GM19468 (cell line): ENCODE measurements around the gene ADAMTS12.
"Not testable (repeated sequence)": the region's sequence is repeated elsewhere in the genome, so short reads cannot be mapped to it uniquely, and the experiment has no call there.

Experiments
- ATAC-seq: cut with Tn5 transposase; IDR thresholded peaks from one replicate; pipeline ENCODE4 v1.9.1; 2021; ENCODE audit warnings: mild to moderate bottlenecking, moderate library complexity, moderate number of reproducible peaks; ENCODE audit not compliant: unreplicated experiment; ENCODE audit errors: extremely low read depth

ADAMTS12 gene

DNA sequence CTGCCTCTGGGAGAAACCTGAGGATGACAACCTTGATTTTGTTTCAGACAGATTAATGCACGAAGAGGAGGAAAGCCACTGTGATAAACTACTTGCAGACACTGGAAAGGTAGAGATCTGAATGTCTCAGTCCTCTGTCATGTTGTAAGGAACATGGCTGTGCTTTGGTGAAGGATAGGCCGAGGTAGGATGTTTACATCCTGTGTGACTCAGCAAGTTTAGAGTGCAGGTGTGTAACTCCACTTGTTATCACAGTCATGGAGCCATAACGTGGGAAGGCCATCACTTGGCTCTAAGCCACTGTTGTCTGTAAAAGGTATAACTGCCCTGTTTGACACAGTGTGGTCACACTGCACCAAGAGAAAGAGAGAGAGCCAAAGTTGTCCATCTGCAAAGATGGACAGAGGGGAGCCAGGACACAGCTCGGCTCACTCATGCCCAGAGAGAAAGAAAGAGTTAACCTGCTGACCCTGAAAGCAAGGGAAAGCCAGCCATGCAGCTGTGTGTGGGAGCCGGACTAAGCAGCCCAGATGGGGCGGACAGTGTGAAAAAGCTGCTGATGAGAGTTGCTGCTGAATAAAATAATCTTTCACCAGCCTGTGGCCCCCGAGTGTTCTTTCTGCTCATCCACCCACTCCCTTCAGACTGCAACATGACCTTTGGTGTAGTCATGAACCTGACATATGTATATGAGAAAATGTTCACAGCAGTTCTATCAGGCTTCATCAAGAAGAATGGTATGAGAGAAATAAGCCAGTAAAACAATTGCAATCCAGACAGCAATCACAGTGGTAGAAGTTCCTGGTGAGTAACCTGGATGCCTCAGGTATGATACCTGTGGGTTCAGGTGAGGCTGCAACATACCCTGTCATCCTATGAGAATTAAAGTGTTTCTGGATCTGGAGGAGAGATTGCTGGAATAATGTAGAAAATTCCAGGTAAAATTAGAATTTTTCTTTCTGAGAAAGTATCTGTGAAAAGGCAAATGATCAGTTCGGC, 335.2 kb downstream of the ADAMTS12 start:
- no peak for ATAC-seq

GRCh38 chr5:33549982-33550567, 341.7 kb downstream of the ADAMTS12 start:
- ATAC-seq, result no peak

GRCh38 chr5:33539790-33540189, 352.0 kb downstream of the ADAMTS12 start:
- ATAC-seq, result not testable (repeated sequence)

DNA sequence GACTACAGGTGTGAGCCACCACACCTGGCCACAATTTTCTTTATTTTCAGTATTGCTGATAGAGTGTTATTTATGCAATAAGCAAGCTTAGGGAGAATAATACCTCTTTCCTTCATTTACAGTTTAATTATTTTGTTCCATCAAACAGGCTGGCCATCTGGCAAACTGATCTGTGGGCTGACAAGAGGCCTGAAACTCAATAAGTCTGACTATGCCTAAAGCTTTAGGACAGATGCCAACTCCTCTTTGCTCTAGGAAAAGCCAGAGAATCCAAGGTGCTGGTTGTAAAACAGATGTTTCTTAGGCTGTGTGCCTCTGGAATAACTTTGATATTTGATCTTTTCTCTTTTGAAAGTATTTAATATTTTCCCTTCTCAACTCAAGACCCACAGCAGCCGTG, 352.6 kb downstream of the ADAMTS12 start:
- ATAC-seq, result no peak

- no peak for ATAC-seq
Measured at GRCh38 chr5:33538201-33538600, 353.6 kb downstream of the ADAMTS12 start.

DNA sequence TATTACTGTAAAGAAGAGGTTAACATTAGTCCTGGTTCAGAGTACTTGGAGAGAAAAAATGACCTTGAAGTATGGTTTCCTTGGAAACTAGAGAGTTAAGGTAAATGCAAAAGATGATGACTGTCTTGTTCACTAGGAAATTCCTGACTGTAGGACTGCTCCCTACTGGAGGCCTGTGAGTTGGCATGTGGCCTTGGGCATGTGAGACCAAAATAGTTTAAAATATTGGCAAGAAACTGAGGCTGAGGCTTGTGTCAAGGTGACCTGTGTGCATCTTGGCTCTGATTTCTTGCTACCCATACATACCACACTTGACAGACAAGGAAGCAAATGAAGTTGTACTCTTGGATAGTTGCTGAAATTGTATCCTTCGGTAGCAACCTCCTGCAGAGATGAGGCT, 354.6 kb downstream of the ADAMTS12 start:
- ATAC-seq, result no peak

GRCh38 chr5:33536802-33537201, 355.0 kb downstream of the ADAMTS12 start:
- no peak for ATAC-seq

DNA sequence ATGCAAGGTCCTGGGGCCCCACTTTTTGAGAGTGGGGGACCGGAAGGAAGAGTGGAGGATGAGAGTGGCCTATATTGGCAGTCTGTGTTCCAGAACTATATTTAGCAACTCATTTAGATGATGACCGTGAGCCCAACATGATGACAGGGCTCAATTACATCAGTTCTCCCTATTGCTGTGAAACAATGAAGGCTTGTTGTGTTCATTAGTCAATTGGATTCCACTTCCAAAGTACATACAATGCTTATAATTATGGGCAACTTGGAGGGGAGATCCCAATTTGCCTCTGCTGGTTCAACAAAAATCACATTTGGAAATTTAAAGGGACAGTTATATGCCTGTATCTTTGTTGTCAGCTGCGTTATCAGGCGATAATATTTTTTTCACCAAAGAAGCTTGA, 360.0 kb downstream of the ADAMTS12 start:
- ATAC-seq, result no peak

DNA sequence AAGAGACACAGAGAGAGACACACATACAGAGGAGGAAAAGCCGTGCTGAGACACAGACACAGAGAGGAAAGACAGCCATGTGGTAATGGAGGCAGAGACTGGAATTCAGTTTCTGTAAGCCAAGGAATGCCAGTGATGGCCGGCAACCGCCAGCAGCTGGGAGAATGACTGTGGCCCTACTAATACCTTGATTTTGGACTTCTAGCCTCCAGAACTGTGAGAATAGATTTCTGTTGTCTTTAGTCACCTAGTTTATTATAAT, 360.8 kb downstream of the ADAMTS12 start:
- no peak for ATAC-seq

GRCh38 chr5:33530183-33531036, 361.4 kb downstream of the ADAMTS12 start:
- no peak for ATAC-seq

DNA sequence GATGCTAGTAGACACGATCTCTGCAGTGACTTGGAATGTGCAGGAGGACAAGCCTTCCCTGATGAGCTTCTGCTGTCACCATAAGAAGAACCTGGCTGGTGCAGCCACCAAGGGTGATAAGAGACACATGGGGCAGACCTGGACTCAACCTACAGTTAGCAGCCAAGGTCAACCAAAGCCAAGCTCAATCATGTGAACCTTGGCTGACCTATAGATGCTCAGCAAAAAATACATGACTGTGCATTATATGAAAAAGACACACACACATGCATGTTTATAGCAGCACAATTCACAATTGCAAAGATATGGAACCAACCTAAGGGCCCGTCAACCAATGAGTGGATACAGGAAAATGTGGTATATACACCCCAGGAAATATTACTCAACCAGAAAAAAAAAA, 364.1 kb downstream of the ADAMTS12 start:
- ATAC-seq, result no peak

- ATAC-seq, result no peak
Measured at GRCh38 chr5:33526755-33527154, 365.0 kb downstream of the ADAMTS12 start.

- no peak for ATAC-seq
Measured at GRCh38 chr5:33524476-33524875, 367.3 kb downstream of the ADAMTS12 start.

DNA sequence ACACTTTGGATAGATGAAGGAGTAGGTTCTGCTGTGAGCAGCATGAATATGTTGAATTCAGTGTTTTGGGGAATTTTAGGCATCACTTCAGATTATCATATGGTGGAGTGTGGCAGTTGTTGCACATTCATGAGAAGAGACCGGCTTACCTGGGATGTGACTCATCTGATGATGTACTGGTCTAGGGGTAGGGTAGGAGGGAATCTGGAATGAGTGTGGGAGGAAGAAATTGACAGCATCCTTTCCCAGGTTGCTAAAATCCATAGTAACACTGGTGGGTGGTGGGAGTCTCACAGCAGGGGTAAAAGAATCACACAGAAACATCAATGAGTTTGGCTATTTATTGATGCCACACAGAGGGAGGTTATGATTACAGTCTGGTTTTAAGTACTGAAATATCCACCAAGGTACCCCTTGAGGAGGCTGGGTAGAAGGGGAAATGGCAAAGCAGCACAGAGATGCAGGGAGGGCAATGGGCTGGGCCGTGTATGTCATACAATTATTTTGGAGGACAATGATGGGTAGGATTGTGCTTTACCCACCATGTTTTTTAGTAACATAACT, 368.5 kb downstream of the ADAMTS12 start:
- no peak for ATAC-seq

DNA sequence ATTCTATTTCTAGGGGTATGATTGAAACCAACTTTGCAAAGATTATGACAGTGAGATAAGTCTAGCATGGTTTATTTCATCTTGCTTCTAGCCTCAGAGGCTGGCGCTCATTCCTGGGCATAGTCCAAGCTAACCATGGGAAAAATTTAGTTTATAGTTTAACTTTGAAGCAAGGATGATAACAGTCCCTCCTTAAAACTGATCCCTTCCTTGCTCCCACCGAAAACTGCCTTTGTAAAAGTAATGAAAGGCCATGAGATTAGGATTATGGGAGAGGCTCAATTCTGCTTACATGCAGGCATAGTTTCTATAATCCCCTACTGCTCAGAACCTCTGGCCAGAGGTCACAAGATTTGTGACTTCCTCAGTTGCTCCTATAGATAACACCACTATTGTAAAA, 375.4 kb downstream of the ADAMTS12 start:
- no peak for ATAC-seq

DNA sequence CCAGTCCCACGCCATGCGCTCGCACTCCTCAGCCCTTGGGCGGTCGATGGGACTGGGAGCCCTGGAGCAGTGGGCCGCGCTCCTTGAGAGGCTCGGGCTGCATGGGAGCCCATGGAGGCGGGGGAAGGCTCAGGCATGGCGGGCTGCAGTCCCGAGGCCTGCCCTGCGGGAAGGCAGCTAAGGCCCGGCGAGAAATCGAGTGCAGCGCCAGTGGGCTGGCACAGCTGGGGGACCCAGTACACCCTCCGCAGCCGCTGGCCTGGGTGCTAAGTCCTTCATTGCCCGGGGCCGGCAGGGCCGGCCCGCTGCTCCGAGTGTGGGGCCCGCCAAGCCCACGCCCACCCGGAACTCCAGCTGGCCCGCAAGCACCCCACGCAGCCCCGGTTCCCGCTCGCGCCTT, 376.4 kb downstream of the ADAMTS12 start:
- not testable (repeated sequence) for ATAC-seq

- ATAC-seq, result no peak
Measured at GRCh38 chr5:33513462-33514185, 378.2 kb downstream of the ADAMTS12 start.

- no peak for ATAC-seq
Measured at GRCh38 chr5:33509036-33509435, 382.8 kb downstream of the ADAMTS12 start.

GRCh38 chr5:33507426-33507825, 384.4 kb downstream of the ADAMTS12 start:
- ATAC-seq, result no peak

DNA sequence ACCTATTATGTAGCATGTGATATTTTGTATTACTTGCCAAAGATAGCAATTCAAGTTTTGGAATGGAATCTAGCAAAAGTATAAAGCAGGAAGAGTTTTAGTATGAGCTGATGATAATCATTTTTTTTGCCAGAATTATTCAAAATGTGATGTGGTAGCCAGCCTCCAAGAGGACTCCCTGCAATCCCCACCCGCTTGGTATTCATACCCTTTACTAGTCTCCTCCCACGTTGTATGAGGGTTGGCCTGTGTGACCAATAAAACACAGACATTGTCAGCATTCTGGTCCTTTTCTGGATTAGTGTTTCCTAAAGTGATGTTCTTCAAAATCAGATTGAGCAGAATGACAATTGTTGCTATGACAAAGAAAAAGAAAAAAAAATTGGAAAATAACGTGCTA, 387.2 kb downstream of the ADAMTS12 start:
- no peak for ATAC-seq
